ENCODE data around the gene DDC. TPM values are rescaled to one million over a fixed set of nuclear protein-coding genes. Genes with fewer than 3 reads are reported as not detected.
"Not testable (repeated sequence)": the region's sequence is repeated elsewhere in the genome, so short reads cannot be mapped to it uniquely, and the experiment has no call there.

DDC gene
- total RNA-seq, 5 donors from 2014 or later (not counting 1 experiment from before 2014, with no cell fraction given) = not detected

DNA sequence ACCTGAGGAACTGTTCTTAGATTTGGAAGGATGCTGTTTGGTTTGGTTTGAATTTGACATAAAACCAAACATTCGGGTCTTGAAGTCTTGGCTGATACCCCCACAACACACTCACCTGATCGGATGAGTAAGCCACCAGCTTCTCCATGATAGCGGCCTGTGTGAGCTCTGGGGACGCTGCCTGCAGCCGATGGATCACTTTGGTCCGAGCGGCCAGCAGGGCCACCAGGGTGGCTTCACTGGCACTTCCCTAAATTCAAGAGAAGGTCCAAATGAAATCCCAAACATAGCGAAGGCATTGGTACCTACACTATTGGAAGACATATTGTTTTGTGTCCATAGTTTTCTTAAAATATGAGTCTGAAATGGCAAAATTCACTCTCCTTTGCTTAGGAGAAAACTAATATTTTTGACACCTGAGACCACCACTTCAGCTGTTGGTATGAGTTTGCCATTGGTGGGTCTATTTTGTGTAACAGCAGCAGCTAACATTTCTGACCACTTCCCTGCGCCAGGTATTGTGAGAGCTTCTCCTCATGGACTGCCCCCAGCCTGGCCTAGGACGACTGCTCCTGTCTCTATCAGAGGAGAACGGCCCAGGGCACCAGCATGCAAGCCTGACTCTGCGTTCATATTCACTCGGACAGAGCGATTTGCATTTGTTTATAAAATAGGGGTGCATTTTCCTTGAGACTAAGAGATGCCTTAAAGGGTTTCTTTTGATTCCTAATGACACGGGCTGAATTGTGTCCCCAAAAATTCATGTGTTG lies 35.9 kb downstream of the DDC start:
- Histone ChIP-seq H3K27ac (ENCODE audit: low read length) (no peak overlapping the region), H3K4me3 (ENCODE audit: control insufficient read depth in 1 of 2, extremely low read depth in 1 of 2, low read length in 1 of 2) (no peak overlapping the region), H3K36me3 (ENCODE audit: control insufficient read depth in 2 of 2, extremely low read depth in 1 of 2, insufficient read depth in 1 of 2, low read length in 1 of 2) (no peaks in the 10 kb centered on the region), H3K9me3 (no peaks in the 10 kb centered on the region), H3K4me1 (ENCODE audit: control insufficient read depth in 1 of 2, extremely low read depth in 1 of 2, insufficient read depth in 2 of 2, low read length in 2 of 2) (no peaks in the 10 kb centered on the region), H3K27me3 (replicated peaks in 1 of 2; ENCODE audit: control insufficient read depth in 2 of 2, extremely low read depth in 1 of 2, insufficient read depth in 2 of 2, low read length in 1 of 2) (peaks cover 0 to 6% of the 10 kb centered on the region in 2 experiments)
- CTCF ChIA-PET = no interaction called here
- DNase-seq (no peak), ATAC-seq (replicated peaks in 1 of 4) (no peak)
- POLR2A ChIA-PET = no interaction called here
- Mint-ChIP-seq H3K4me1 (peaks cover 0 to 5% (median 0%) of the 10 kb centered on the region in 3 donors), H3K4me3 (no peak overlapping the region), H3K36me3 (no peaks in the 10 kb centered on the region), H3K27ac (no peak overlapping the region), H3K9me3 (peaks cover 0 to 4% (median 3%) of the 10 kb centered on the region in 3 donors), H3K27me3 (peaks cover 12 to 13% of the 10 kb centered on the region in 2 donors)
- WGBS (ENCODE audit: insufficient coverage) = 90% methylated on average over 6 of the region's 15 CpGs

DNA sequence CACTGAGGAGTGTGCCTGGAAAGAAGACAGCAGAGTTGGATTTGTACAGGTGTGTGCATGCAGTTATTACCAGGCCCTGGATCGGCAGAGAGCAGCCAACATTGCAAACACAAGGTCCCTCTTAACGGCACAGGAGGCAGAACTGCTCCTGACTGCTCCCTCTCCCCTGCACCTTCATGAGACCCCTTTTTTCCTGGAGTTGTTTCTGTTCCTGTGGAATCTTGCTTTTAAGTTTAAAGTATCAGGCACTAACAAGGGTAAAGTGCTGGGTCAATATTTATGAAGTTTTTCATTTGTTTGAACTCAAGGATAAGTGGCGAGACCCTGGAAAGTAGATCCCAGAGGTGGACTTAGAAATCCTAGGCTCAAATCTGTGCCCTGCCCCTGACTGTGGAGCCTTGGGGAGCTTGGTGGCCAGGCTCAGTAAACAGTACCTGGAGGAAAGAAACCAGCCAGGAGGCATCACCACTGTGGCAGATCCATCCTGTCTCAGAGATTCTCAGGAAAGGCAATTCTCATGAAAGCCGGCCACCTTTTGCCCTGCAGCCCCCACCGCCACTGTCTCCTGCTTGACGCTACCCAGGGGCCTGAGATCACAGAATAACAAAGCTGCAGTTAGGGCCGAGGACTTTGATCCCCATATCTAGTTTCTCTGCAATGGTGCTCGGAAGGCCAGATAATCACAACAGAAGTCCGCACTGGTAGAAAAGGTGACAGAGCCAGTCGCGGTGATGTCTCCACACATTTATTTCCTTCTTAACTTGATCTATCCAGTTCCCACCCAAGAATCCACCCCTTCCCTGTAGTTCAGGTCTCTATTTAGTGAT lies 36.7 kb downstream of the DDC start:
- Histone ChIP-seq H3K27me3 (replicated peaks in 1 of 2; ENCODE audit: control insufficient read depth in 2 of 2, extremely low read depth in 1 of 2, insufficient read depth in 2 of 2, low read length in 1 of 2) (peaks cover 0 to 6% of the 10 kb centered on the region in 2 experiments), H3K9me3 (no peaks in the 10 kb centered on the region), H3K36me3 (ENCODE audit: control insufficient read depth in 2 of 2, extremely low read depth in 1 of 2, insufficient read depth in 1 of 2, low read length in 1 of 2) (no peaks in the 10 kb centered on the region), H3K27ac (ENCODE audit: low read length) (no peak overlapping the region), H3K4me3 (ENCODE audit: control insufficient read depth in 1 of 2, extremely low read depth in 1 of 2, low read length in 1 of 2) (no peak overlapping the region), H3K4me1 (ENCODE audit: control insufficient read depth in 1 of 2, extremely low read depth in 1 of 2, insufficient read depth in 2 of 2, low read length in 2 of 2) (no peaks in the 10 kb centered on the region)
- Mint-ChIP-seq H3K4me3 (no peak overlapping the region), H3K36me3 (no peaks in the 10 kb centered on the region), H3K27me3 (peaks cover 16% of the 10 kb centered on the region in 2 donors), H3K27ac (no peak overlapping the region), H3K4me1 (peaks cover 0 to 5% (median 0%) of the 10 kb centered on the region in 3 donors), H3K9me3 (peaks cover 0 to 4% (median 3%) of the 10 kb centered on the region in 3 donors)
- 69% methylated on average over 7 of the region's 11 CpGs for WGBS (ENCODE audit: insufficient coverage)
- no peak for DNase-seq
- no peak for ATAC-seq (replicated peaks in 1 of 4)
- POLR2A ChIA-PET = no interaction called here
- CTCF ChIA-PET = no interaction called here

DNA sequence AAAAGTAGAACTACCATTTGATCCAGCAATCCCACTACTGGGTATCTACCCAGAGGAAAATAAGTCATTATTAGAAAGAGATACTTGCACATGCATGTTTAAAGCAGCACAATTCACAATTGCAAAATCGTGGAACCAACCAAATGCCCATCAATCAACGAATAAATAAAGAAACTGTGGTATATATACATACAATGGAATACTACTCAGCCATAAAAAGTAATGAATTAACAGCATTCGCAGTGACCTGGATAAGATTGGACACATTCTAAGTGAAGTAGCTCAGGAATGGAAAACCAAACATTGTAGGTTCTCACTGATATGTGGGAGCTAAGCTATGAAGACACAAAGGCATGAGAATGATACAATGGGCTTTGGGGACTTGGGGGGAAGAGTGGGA lies 45.9 kb downstream of the DDC start:
- H3K9me3 Mint-ChIP-seq = peaks cover 13 to 30% (median 22%) of the 10 kb centered on the region in 3 donors
- H3K27me3 ChIP-seq (replicated peaks in 1 of 2; ENCODE audit: control insufficient read depth in 2 of 2, extremely low read depth in 1 of 2, insufficient read depth in 2 of 2, low read length in 1 of 2); H3K4me3 Mint-ChIP-seq; H3K9me3 ChIP-seq; CTCF ChIA-PET; H3K4me1 ChIP-seq (ENCODE audit: control insufficient read depth in 1 of 2, extremely low read depth in 1 of 2, insufficient read depth in 2 of 2, low read length in 2 of 2); H3K27ac ChIP-seq (ENCODE audit: low read length); ATAC-seq (replicated peaks in 1 of 4); POLR2A ChIA-PET; DNase-seq; H3K4me3 ChIP-seq (ENCODE audit: control insufficient read depth in 1 of 2, extremely low read depth in 1 of 2, low read length in 1 of 2); H3K36me3 ChIP-seq (ENCODE audit: control insufficient read depth in 2 of 2, extremely low read depth in 1 of 2, insufficient read depth in 1 of 2, low read length in 1 of 2); H3K36me3 Mint-ChIP-seq; H3K4me1 Mint-ChIP-seq; H3K27ac Mint-ChIP-seq: not testable (repeated sequence)
- H3K27me3 Mint-ChIP-seq = peaks cover 37 to 48% of the 10 kb centered on the region in 2 donors
- 100% methylated on average over 1 of the region's 3 CpGs for WGBS (ENCODE audit: insufficient coverage)

DNA sequence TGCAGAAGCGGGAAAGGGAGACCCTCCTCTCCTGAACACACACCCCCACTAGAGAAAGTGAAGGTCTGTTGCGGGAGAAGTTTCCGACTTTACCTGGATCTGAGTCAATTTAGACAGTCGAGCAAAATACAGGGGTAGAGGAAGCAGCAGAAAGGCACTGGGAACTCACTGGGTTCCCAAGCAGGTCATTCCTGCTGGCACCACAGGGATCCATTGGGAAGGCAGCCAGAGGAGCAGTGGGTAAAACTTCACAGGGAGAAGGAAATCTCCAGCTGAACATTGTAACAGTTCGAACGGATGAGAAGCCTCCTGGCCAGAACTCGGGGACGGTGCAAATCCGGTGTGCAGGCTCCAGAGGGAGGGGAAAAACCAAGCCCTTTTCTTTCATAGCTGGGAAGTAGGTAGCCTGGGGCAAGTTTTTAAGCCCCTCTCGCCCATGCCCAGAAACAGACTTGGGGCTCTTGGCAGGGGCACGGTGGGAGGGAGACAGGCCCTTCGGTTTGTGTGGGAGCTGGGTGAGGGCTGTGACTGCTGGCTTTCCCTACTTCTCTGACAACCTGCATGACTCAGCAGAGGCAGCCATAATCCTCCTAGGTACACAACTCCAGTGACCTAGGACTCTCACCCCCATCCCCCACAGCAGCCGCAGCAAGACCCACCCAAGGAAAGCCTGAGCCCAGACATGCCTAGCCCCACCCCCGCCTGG lies 51.9 kb downstream of the DDC start:
- POLR2A ChIA-PET = no interaction called here

DNA sequence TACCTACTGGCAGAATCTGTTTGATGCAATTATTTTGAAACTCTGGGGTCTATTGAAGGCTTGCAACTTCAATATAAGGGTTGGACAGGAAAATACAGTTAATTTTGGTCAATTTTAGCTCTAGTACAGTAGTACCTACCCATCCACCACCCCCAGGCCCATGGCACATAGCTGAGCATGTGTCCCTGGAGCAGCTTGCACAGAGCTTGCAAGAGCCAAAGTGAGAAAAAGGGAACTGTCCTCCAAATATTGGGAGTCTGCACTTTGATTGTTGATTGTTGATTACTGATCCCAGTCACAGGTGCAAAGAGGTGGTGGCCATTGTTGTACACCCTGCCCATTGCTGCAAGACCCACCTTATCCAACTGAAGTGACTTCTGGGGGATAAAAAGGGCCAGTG lies 52.8 kb downstream of the DDC start:
- Histone ChIP-seq H3K36me3 (ENCODE audit: control insufficient read depth in 2 of 2, extremely low read depth in 1 of 2, insufficient read depth in 1 of 2, low read length in 1 of 2) (no peaks in the 10 kb centered on the region), H3K4me3 (ENCODE audit: control insufficient read depth in 1 of 2, extremely low read depth in 1 of 2, low read length in 1 of 2) (no peak overlapping the region), H3K4me1 (ENCODE audit: control insufficient read depth in 1 of 2, extremely low read depth in 1 of 2, insufficient read depth in 2 of 2, low read length in 2 of 2) (no peaks in the 10 kb centered on the region), H3K9me3 (no peaks in the 10 kb centered on the region), H3K27me3 (replicated peaks in 1 of 2; ENCODE audit: control insufficient read depth in 2 of 2, extremely low read depth in 1 of 2, insufficient read depth in 2 of 2, low read length in 1 of 2) (peaks cover 0 to 16% of the 10 kb centered on the region in 2 experiments), H3K27ac (ENCODE audit: low read length) (no peak overlapping the region)
- no peak overlapping the region for H3K4me3 Mint-ChIP-seq
- ATAC-seq (replicated peaks in 1 of 4) (no peak), DNase-seq (no peak)
- H3K27ac Mint-ChIP-seq = no peak overlapping the region
- POLR2A ChIA-PET = no interaction called here
- peaks cover 29 to 52% of the 10 kb centered on the region in 2 donors for H3K27me3 Mint-ChIP-seq
- H3K4me1 Mint-ChIP-seq = peaks cover 0 to 6% (median 1%) of the 10 kb centered on the region in 3 donors
- CTCF ChIA-PET = no interaction called here
- peaks cover 2 to 13% (median 10%) of the 10 kb centered on the region in 3 donors for H3K9me3 Mint-ChIP-seq
- H3K36me3 Mint-ChIP-seq = no peaks in the 10 kb centered on the region

More for the DNA sequence above, 51.9 kb downstream of the DDC start:
- Mint-ChIP-seq H3K27me3 (peaks cover 29 to 52% of the 10 kb centered on the region in 2 donors), H3K4me3 (no peak overlapping the region), H3K9me3 (peaks cover 2 to 15% (median 12%) of the 10 kb centered on the region in 3 donors), H3K4me1 (peaks cover 0 to 6% (median 1%) of the 10 kb centered on the region in 3 donors), H3K27ac (no peak overlapping the region), H3K36me3 (no peaks in the 10 kb centered on the region)
- ATAC-seq (replicated peaks in 1 of 4) = no peak
- no peaks in the 10 kb centered on the region for H3K4me1 ChIP-seq (ENCODE audit: control insufficient read depth in 1 of 2, extremely low read depth in 1 of 2, insufficient read depth in 2 of 2, low read length in 2 of 2)
- CTCF ChIA-PET = no interaction called here
- 89% methylated on average over 3 of the region's 14 CpGs for WGBS (ENCODE audit: insufficient coverage)
- H3K9me3 ChIP-seq = no peaks in the 10 kb centered on the region
- DNase-seq = no peak
- no peaks in the 10 kb centered on the region for H3K36me3 ChIP-seq (ENCODE audit: control insufficient read depth in 2 of 2, extremely low read depth in 1 of 2, insufficient read depth in 1 of 2, low read length in 1 of 2)
- H3K27me3 ChIP-seq (replicated peaks in 1 of 2; ENCODE audit: control insufficient read depth in 2 of 2, extremely low read depth in 1 of 2, insufficient read depth in 2 of 2, low read length in 1 of 2) = peaks cover 0 to 11% of the 10 kb centered on the region in 2 experiments
- no peak overlapping the region for H3K27ac ChIP-seq (ENCODE audit: low read length)
- H3K4me3 ChIP-seq (ENCODE audit: control insufficient read depth in 1 of 2, extremely low read depth in 1 of 2, low read length in 1 of 2) = no peak overlapping the region

DNA sequence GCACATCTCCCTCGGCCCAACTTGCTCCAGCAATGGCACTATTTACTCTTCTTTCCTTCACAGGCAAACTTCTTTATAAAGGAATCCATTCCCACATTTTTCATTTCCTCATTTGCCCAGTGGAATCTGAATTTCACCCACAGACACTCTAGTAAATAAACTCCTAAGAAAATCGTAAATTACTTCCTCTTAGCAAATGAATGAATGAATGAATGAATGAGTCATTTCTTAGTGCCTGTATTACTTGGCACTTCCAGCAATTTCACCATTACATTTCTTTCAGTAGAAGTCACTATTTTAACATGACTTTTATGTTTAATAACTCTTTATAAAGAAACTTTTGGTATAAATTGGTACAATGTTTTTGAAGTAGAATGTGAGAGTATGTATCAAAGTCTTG lies 55.7 kb downstream of the DDC start:
- no peak overlapping the region for H3K4me3 Mint-ChIP-seq
- WGBS (ENCODE audit: insufficient coverage) = 67% methylated on average over 1 of the region's 2 CpGs
- CTCF ChIA-PET = no interaction called here

More for the DNA sequence above, 55.7 kb downstream of the DDC start:
- no peak overlapping the region for H3K27ac ChIP-seq (ENCODE audit: low read length)
- POLR2A ChIA-PET = no interaction called here
- no peaks in the 10 kb centered on the region for H3K36me3 Mint-ChIP-seq
- no peak overlapping the region for H3K27ac Mint-ChIP-seq
- no peak for ATAC-seq (replicated peaks in 1 of 4)
- peaks cover 0 to 19% of the 10 kb centered on the region in 2 experiments for H3K27me3 ChIP-seq (replicated peaks in 1 of 2; ENCODE audit: control insufficient read depth in 2 of 2, extremely low read depth in 1 of 2, insufficient read depth in 2 of 2, low read length in 1 of 2)
- no peaks in the 10 kb centered on the region for H3K9me3 ChIP-seq
- H3K4me1 Mint-ChIP-seq = peaks cover 0 to 4% (median 0%) of the 10 kb centered on the region in 3 donors
- no peak for DNase-seq
- peaks cover 16 to 30% of the 10 kb centered on the region in 2 donors for H3K27me3 Mint-ChIP-seq
- H3K4me3 ChIP-seq (ENCODE audit: control insufficient read depth in 1 of 2, extremely low read depth in 1 of 2, low read length in 1 of 2) = no peak overlapping the region
- no peaks in the 10 kb centered on the region for H3K9me3 Mint-ChIP-seq
- H3K36me3 ChIP-seq (ENCODE audit: control insufficient read depth in 2 of 2, extremely low read depth in 1 of 2, insufficient read depth in 1 of 2, low read length in 1 of 2) = no peaks in the 10 kb centered on the region
- no peaks in the 10 kb centered on the region for H3K4me1 ChIP-seq (ENCODE audit: control insufficient read depth in 1 of 2, extremely low read depth in 1 of 2, insufficient read depth in 2 of 2, low read length in 2 of 2)

Data from T-cell (primary cell).